ENCODE data around the gene TRIM63. TPM values are rescaled to one million over a fixed set of nuclear protein-coding genes. Genes with fewer than 3 reads are reported as not detected.

TRIM63 gene
- total RNA-seq, 2 donors from 2014 or later: 0.68 TPM; not detected in 1

DNA sequence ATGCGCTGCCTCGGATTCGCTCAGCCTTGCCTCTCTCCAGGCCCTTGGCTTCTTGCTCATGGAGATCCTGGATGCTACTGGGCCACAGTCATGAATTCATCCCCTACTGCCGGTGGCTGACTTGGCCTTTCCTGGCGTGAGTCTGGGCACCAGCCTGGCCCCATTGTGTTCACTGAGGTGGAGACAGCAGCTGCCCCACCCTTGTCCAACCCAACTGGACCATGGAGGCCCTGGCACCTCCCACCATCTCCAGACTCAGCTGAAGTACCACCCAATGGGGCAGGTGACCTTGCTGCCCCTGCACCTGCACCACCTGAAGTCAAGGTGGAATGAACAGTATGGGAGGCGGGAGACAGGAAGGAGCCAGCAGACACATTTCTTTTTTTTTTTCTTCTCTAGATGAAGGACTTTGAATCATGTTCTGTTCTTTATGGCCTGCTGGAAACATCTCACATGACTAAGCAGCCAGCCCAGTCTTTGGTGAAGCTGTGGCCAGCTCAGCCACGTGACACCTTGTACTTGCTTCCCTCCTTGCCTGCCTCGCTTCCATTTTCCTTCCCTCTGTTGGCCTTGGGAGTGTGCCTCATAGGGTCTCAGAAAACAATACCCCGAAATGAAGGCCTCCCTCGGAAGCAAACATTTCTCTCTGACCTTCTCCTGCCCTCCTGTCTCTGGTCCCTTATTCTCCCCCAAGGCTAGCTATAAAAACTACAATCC is 17.7 kb downstream of the TRIM63 start:
- H3K27ac ChIP-seq: no peak overlapping the region
- intact Hi-C loops (cut with DNase I): no loop called here
- H3K36me3 ChIP-seq: no peaks in the 10 kb centered on the region
- no peak overlapping the region for H3K4me3 ChIP-seq
- WGBS: 80% methylated on average over 10 of the region's 10 CpGs
- no peaks in the 10 kb centered on the region for H3K9me3 ChIP-seq
- TF ChIP-seq, protein P1, sequence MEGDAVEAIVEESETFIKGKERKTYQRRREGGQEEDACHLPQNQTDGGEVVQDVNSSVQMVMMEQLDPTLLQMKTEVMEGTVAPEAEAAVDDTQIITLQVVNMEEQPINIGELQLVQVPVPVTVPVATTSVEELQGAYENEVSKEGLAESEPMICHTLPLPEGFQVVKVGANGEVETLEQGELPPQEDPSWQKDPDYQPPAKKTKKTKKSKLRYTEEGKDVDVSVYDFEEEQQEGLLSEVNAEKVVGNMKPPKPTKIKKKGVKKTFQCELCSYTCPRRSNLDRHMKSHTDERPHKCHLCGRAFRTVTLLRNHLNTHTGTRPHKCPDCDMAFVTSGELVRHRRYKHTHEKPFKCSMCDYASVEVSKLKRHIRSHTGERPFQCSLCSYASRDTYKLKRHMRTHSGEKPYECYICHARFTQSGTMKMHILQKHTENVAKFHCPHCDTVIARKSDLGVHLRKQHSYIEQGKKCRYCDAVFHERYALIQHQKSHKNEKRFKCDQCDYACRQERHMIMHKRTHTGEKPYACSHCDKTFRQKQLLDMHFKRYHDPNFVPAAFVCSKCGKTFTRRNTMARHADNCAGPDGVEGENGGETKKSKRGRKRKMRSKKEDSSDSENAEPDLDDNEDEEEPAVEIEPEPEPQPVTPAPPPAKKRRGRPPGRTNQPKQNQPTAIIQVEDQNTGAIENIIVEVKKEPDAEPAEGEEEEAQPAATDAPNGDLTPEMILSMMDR (IDR thresholded peaks at IDR 0.05): no peak
- TF ChIP-seq POLR2AphosphoS5 (IDR thresholded peaks at IDR 0.05) (no peak), POLR2A (IDR thresholded peaks at IDR 0.05) (no peak)
- H3K4me1 ChIP-seq (replicated peaks): peaks cover 6% of the 10 kb centered on the region
- peaks cover 30% of the 10 kb centered on the region for H3K27me3 ChIP-seq (replicated peaks; ENCODE audit: insufficient read depth)
- DNase-seq (ENCODE audit: low spot score): no peak

DNA sequence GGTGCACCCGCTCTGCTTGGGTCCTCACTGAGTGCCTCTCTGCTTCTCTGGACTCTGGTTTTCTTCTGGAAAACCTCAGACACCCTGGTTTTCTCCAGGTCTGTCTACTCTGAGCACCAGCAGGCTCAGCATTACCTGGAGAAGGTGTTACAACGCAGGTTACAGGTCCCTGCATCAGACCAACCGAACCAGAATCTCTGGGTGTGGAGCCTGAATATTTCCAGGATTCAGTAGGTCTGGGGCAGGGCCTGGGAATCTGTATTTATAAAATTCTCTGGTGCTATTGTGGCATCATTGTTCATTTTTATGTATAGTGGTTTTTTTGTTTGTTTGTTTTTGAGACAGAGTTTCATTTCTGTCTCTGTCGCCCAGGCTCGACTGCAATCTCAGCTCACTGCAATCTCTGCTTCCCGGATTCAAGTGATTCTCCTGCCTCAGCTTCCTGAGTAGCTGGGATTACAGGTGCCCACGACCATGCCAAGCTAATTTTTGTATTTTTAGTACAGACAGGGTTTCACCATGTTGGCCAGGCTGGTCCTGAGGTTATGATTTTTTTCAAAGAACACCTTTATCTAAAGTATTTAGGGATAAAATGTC is 20.1 kb downstream of the TRIM63 start:
- peaks cover 27% of the 10 kb centered on the region for H3K27me3 ChIP-seq (replicated peaks; ENCODE audit: insufficient read depth)
- TF ChIP-seq POLR2A (IDR thresholded peaks at IDR 0.05): no peak
- TF ChIP-seq, protein P1 (IDR thresholded peaks at IDR 0.05): no peak
- no peak for TF ChIP-seq POLR2AphosphoS5 (IDR thresholded peaks at IDR 0.05)
- WGBS: 77% methylated on average over 7 of the region's 7 CpGs
- H3K27ac ChIP-seq: no peak overlapping the region
- H3K36me3 ChIP-seq: no peaks in the 10 kb centered on the region
- H3K4me3 ChIP-seq: no peak overlapping the region
- intact Hi-C loops (cut with DNase I): no loop called here
- no peaks in the 10 kb centered on the region for H3K9me3 ChIP-seq
- peaks cover 6% of the 10 kb centered on the region for H3K4me1 ChIP-seq (replicated peaks)
- no peak for DNase-seq (ENCODE audit: low spot score)

DNA sequence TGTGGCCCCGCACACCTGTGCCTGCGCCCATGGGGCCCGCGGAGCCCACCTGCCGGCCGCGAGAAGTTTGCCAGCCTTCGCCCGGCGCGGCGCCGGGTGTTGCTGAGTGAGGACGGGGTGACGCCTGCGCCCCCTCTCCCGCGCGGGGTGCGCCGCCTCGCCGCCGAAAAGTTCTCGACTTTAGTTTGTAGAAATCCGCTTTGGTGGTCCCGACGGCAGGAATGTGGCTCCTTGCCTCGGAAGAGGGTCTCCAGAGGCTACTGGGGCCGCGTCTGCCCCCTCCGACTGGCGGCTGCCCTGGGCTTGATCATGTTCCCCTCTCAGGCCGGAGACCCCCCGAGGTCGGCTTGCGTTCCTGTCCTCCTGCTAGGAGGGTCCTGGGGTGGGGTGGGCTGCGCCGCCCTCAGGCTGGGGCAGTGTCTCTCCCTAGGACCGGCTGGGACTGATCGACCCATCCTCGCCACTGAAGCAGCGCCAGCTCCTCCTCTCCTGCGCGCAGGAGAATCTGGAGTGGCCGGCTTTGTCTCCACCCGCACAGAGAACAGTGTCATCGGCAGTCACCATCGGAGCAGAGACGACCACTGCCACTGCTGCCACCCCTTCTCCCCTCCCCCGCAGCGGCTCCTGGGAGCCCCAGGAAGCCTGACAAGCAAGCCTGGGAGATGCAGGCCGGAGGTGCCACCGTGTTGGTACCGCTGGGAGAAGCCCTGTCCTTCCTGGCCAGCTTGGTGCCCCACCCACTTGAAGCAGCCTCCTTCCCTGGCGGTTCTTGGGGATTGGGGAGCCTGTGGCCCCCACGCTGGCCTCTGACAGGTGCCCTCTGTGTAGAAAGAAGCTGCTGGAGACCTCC is 21.0 kb downstream of the TRIM63 start:
- Histone ChIP-seq H3K4me1 (replicated peaks) (peaks cover 6% of the 10 kb centered on the region), H3K27me3 (replicated peaks; ENCODE audit: insufficient read depth) (peaks cover 27% of the 10 kb centered on the region), H3K36me3 (no peaks in the 10 kb centered on the region), H3K9me3 (no peaks in the 10 kb centered on the region), H3K27ac (no peak overlapping the region), H3K4me3 (peak overlapping the region in 1 of 2 donors; percentile 4)
- no peak for TF ChIP-seq POLR2AphosphoS5 (IDR thresholded peaks at IDR 0.05)
- TF ChIP-seq POLR2A (IDR thresholded peaks at IDR 0.05): no peak
- TF ChIP-seq, protein P1 (IDR thresholded peaks at IDR 0.05): no peak
- intact Hi-C loops (cut with DNase I): no loop called here
- WGBS: 4% methylated on average over 33 of the region's 57 CpGs
- DNase-seq (ENCODE audit: low spot score): no peak

DNA sequence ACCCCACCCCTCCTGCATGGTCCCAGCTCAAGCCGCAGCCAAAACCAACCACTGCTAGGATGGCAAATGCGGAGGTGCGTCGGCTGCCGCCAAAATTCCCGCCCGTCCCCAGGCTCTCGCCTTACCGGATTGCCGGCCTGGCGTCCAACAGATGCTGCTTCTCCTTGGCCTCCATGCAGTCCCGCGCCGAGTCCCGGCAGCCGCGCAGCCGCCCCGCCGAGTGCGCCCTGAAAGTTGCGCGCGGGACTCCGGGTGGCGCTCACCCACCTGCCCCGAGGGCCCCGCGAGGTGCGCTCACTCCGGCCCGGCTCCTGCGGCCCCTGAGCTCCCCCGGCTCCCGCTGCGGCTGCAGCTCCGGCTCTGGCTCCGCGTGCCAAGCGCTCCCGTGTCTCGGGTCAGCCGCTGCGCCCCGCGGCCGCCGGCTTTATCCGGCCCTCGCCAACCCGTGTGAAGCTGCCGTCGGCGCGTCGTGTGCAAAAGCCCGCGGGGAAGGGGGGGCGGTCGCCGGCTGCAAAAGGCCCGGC is 21.6 kb downstream of the TRIM63 start, which contains the start of gene SLC30A2:
Gene SLC30A2, minus strand, starts transcription at position 397 of the 524 bp plus-strand sequence. Its CDS starts 222 bp downstream, at position 175.
- intact Hi-C loops (cut with DNase I): no loop called here
- H3K4me3 ChIP-seq: peak within 1 kb of the TSS in 1 of 2 donors; percentile 4
- H3K36me3 ChIP-seq: no peaks in the 10 kb centered on the region
- H3K4me1 ChIP-seq (replicated peaks): peaks cover 6% of the 10 kb centered on the region
- no peak within 1 kb of the TSS for H3K27ac ChIP-seq
- DNase-seq (ENCODE audit: low spot score): no peak
- peaks cover 27% of the 10 kb centered on the region for H3K27me3 ChIP-seq (replicated peaks; ENCODE audit: insufficient read depth)
- H3K9me3 ChIP-seq: no peaks in the 10 kb centered on the region
- no peak for TF ChIP-seq POLR2AphosphoS5 (IDR thresholded peaks at IDR 0.05)
- TF ChIP-seq POLR2A (IDR thresholded peaks at IDR 0.05): no peak
- TF ChIP-seq, protein P1 (IDR thresholded peaks at IDR 0.05): no peak
- WGBS: under 1% methylated on average over 59 of the region's 62 CpGs

Data from prostate gland (tissue), 2 donors.